Lower lobe of right lung (tissue), 2 donors: ENCODE measurements around the gene SNN. TPM values are rescaled to one million over a fixed set of nuclear protein-coding genes. Genes with fewer than 3 reads are reported as not detected.

Experiments used
- ATAC-seq, 2 donors: fragments of 200-7000 bp; cut with Tn5 transposase; one replicate each; pipeline ENCODE4 v1.9.1; 2020 to 2022; ENCODE audit warnings: mild to moderate bottlenecking in 2 of 2, moderate library complexity in 2 of 2
- DNase-seq: peaks from one replicate; pipeline ENCODE4 v3.0.0-alpha.2; 2020
- H3K27ac ChIP-seq: fragments of 200-600 bp; one replicate; pipeline ENCODE4 v1.8.0; 2022
- H3K27me3 ChIP-seq: fragments of 200-600 bp; one replicate; pipeline ENCODE4 v1.8.0; 2022; ENCODE audit warnings: low read depth
- H3K36me3 ChIP-seq: fragments of 200-600 bp; one replicate; pipeline ENCODE4 v1.8.0; 2022; ENCODE audit warnings: mild to moderate bottlenecking
- H3K4me1 ChIP-seq: fragments of 200-600 bp; one replicate; pipeline ENCODE4 v1.8.0; 2022
- H3K4me3 ChIP-seq: fragments of 200-600 bp; one replicate; pipeline ENCODE4 v1.8.0; 2022; ENCODE audit warnings: mild to moderate bottlenecking
- H3K9me3 ChIP-seq: fragments of 200-600 bp; one replicate; pipeline ENCODE4 v1.8.0; 2022
- intact Hi-C: fragments of 100-400 bp; cut with DNase I; formaldehyde crosslinking; loops from one replicate; pipeline ENCODE4 v1.11.0; 2022
- total RNA-seq: library from RNA; stranded (reverse); fragmentation: NEBNext Ultra II Directional; extraction: Animal tissue kit (Norgen Biotek cat#: 25700); gene quantifications from one replicate; pipeline ENCODE4 v1.2.1, GENCODE V29; 2021
- TF ChIP-seq, protein P1 (sequence below): fragments of 200-600 bp; IDR thresholded peaks from one replicate; pipeline ENCODE4 v1.8.0; 2022; ENCODE audit warnings: antibody characterized with exemption, mild to moderate bottlenecking
- donor health status: DM: no; HTN: yes; CAD: no; lungs with severe emphysema.

The SNN gene
- total RNA-seq, 1 donor from 2014 or later: 25.5 TPM

DNA sequence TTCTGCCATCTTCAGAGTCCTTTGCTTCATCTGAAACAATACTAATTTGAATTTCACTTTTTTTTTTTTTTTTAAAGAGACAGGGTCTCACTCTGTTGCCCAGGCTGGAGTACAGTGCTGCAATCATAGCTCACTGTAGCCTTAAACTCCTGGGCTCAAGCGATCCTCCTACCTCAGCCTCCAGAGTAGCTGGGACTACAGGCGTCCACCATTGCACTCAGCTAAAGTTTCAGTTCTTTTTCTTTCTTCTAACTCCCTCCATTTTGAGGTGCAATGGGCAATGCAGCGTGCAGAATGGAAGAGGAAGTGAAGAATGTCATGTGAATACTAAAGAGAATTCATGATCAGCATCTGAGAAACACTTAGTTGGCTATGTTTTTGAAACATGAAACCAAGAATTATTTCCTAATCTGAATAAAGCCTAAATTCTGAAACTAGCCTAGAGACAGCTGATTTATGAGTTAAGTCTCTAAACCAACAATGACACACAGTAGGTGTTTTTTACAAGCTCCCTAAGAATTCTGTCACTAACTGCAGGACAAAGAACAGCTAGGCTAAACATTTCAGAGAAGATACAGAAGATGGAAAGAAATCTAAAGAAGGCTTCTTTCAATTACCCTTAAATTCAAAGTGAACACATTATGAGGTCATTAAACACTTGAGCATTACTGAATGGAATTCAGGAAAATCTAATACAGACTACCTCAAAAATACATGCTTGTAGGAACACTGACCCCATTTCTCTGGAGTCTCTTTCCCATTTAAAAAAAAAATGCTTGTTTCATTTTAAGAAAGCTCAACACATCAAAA, 21.0 kb downstream of the SNN start:
- H3K4me1 ChIP-seq: peaks cover 23% of the 10 kb centered on the region
- no peaks in the 10 kb centered on the region for H3K9me3 ChIP-seq
- H3K36me3 ChIP-seq: peaks cover 89% of the 10 kb centered on the region
- H3K27ac ChIP-seq: no peak overlapping the region
- intact Hi-C loops: no loop called here
- TF ChIP-seq, protein P1, sequence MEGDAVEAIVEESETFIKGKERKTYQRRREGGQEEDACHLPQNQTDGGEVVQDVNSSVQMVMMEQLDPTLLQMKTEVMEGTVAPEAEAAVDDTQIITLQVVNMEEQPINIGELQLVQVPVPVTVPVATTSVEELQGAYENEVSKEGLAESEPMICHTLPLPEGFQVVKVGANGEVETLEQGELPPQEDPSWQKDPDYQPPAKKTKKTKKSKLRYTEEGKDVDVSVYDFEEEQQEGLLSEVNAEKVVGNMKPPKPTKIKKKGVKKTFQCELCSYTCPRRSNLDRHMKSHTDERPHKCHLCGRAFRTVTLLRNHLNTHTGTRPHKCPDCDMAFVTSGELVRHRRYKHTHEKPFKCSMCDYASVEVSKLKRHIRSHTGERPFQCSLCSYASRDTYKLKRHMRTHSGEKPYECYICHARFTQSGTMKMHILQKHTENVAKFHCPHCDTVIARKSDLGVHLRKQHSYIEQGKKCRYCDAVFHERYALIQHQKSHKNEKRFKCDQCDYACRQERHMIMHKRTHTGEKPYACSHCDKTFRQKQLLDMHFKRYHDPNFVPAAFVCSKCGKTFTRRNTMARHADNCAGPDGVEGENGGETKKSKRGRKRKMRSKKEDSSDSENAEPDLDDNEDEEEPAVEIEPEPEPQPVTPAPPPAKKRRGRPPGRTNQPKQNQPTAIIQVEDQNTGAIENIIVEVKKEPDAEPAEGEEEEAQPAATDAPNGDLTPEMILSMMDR: no peak
- ATAC-seq (peak; percentile 26 to 45), DNase-seq (no peak)
- no peak overlapping the region for H3K4me3 ChIP-seq
- no peaks in the 10 kb centered on the region for H3K27me3 ChIP-seq

DNA sequence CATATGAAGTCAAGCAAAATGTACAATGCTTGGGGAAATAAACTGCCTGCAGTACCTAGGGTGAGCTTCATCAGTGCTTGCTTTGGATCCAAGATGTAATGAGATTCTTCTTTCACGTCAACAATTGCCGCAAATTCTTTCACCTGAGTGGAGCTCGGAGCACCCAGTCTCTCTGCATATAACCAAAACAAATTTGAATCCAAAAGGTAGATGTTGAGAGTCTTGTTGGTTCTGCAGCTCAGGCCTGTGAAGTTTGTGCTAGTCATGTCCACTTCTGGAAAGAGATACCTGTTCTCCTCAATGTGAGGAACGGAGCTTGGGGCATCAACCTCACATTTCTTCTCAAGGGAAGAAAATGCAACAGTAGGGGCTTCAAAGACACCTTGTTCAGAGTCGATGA, 23.0 kb downstream of the SNN start:
- DNase-seq: no peak

DNA sequence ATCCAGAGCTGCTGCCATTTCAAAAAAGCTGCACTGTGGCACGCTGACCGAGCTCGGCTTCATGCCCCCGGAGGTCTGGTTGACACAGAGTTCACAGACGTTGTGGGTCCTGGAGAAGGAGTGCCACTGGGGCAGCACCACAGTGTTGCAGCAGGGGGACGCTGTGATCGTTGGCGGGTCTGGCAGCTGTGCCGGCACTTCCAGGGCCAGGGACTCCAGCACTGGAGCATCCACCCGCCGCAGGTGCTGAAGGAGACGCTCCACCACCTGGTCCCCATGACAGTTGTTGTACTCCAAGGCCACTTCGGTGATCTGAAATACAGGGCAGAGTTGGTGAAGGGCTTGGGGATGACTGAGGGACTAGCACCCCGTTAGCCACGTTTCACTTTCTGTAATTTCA, 23.5 kb downstream of the SNN start:
- TF ChIP-seq, protein P1: no peak
- no peak overlapping the region for H3K27ac ChIP-seq
- no peak for DNase-seq
- H3K36me3 ChIP-seq: peaks cover 89% of the 10 kb centered on the region
- H3K4me1 ChIP-seq: peaks cover 23% of the 10 kb centered on the region
- ATAC-seq: no peak
- intact Hi-C loops: no loop called here
- H3K9me3 ChIP-seq: no peaks in the 10 kb centered on the region
- H3K4me3 ChIP-seq: no peak overlapping the region
- no peaks in the 10 kb centered on the region for H3K27me3 ChIP-seq

More for the DNA sequence above, 23.0 kb downstream of the SNN start:
- Histone ChIP-seq H3K9me3 (no peaks in the 10 kb centered on the region), H3K36me3 (peaks cover 89% of the 10 kb centered on the region), H3K27ac (no peak overlapping the region), H3K4me1 (peaks cover 23% of the 10 kb centered on the region), H3K27me3 (no peaks in the 10 kb centered on the region), H3K4me3 (no peak overlapping the region)
- TF ChIP-seq, protein P1: no peak
- no peak for ATAC-seq
- intact Hi-C loops: no loop called here

DNA sequence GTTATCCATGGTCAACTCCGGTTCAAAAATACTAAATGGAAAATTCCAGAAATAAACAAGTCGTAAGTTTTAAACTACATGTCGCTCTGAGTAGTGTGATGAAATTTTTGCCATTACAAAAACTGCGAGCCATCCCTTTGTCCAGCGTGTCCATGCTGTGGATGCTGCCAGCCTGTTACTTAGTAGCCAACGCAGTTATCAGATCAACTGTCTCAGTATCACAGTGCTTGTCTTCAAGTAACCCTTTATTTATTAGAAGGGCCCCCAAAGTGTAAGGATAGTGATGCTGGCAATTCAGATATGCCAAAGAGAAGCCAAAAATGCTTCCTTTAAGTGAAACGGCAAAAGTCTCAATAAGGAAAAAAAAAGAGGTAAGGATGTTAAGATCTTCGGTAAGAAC, 23.9 kb downstream of the SNN start:
- TF ChIP-seq, protein P1: no peak
- intact Hi-C loops: no loop called here
- Histone ChIP-seq H3K9me3 (no peaks in the 10 kb centered on the region), H3K27me3 (no peaks in the 10 kb centered on the region), H3K4me1 (peaks cover 23% of the 10 kb centered on the region), H3K27ac (no peak overlapping the region), H3K36me3 (peaks cover 89% of the 10 kb centered on the region), H3K4me3 (no peak overlapping the region)
- DNase-seq (no peak), ATAC-seq (no peak)

DNA sequence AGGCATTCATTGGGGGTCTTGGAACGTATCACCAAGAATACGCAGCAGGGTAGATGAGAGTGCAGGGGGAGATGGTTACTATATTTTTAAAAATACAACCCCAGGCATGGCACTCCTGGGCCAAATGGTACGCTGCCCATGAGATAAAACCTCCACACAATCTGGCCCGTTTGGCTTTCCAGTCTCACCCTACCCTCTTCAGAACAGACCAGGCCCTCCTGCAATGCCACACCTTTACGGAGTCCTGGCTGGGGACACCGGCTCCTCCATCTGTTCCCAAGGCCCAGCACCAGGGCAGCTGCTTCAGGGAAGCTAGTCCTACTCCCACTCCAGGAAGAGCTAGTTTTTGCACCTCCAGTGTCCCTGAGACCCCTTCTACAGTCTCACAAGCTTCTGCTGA, 24.4 kb downstream of the SNN start:
- TF ChIP-seq, protein P1: no peak
- Histone ChIP-seq H3K9me3 (no peaks in the 10 kb centered on the region), H3K27ac (no peak overlapping the region), H3K27me3 (no peaks in the 10 kb centered on the region), H3K4me1 (peaks cover 23% of the 10 kb centered on the region), H3K36me3 (peaks cover 89% of the 10 kb centered on the region), H3K4me3 (no peak overlapping the region)
- ATAC-seq: peak in 1 of 2 donors; percentile 17
- DNase-seq: no peak
- intact Hi-C loops: no loop called here
